CMK (cell line): Measurements from ENCODE around the gene COMMD10.
"Not testable (repeated sequence)": the region's sequence is repeated elsewhere in the genome, so short reads cannot be mapped to it uniquely, and the experiment has no call there.

Experiments
- DNase-seq: peaks from one replicate; pipeline ENCODE4 v3.0.0-alpha.2; 2010; ENCODE audit warnings: low read depth

The COMMD10 gene

GRCh38 chr5:116084871-116085715 lies at the start of gene COMMD10:
COMMD10 (plus strand) TSS chr5:116085025.
- DNase-seq = peak; percentile 56

GRCh38 chr5:116035123-116035522 lies 49.7 kb upstream of the COMMD10 start:
- DNase-seq = no peak

GRCh38 chr5:116037236-116037822 lies 47.5 kb upstream of the COMMD10 start:
- no peak for DNase-seq

GRCh38 chr5:116038817-116039216 lies 46.0 kb upstream of the COMMD10 start:
- DNase-seq = no peak

GRCh38 chr5:116042375-116042774 lies 42.5 kb upstream of the COMMD10 start:
- DNase-seq = no peak

- no peak for DNase-seq
Observed at GRCh38 chr5:116044073-116044472, 40.8 kb upstream of the COMMD10 start.

GRCh38 chr5:116045821-116046220 lies 39.0 kb upstream of the COMMD10 start:
- no peak for DNase-seq

GRCh38 chr5:116046261-116046660 lies 38.6 kb upstream of the COMMD10 start:
- no peak for DNase-seq

GRCh38 chr5:116046823-116047222 lies 38.0 kb upstream of the COMMD10 start:
- DNase-seq = no peak

GRCh38 chr5:116058346-116058936 lies 26.4 kb upstream of the COMMD10 start:
- no peak for DNase-seq

- DNase-seq = no peak
Observed at GRCh38 chr5:116062352-116062751, 22.5 kb upstream of the COMMD10 start.

GRCh38 chr5:116063950-116064349 lies 20.9 kb upstream of the COMMD10 start:
- DNase-seq = no peak

GRCh38 chr5:116068028-116068632 lies 16.7 kb upstream of the COMMD10 start:
- DNase-seq = no peak

- no peak for DNase-seq
Observed at GRCh38 chr5:116071211-116071610, 13.6 kb upstream of the COMMD10 start.

- no peak for DNase-seq
Observed at GRCh38 chr5:116075191-116075831, 9.5 kb upstream of the COMMD10 start.

- DNase-seq = no peak
Observed at GRCh38 chr5:116076496-116076895, 8.3 kb upstream of the COMMD10 start.

- no peak for DNase-seq
Observed at GRCh38 chr5:116078199-116078598, 6.6 kb upstream of the COMMD10 start.

- no peak for DNase-seq
Observed at GRCh38 chr5:116084287-116084691, 536 bp upstream of the COMMD10 start.

- not testable (repeated sequence) for DNase-seq
Observed at GRCh38 chr5:116086309-116086708, 1.5 kb downstream of the COMMD10 start.

- no peak for DNase-seq
Observed at GRCh38 chr5:116088062-116088461, 3.2 kb downstream of the COMMD10 start.

- DNase-seq = no peak
Observed at GRCh38 chr5:116090302-116090701, 5.5 kb downstream of the COMMD10 start.

- no peak for DNase-seq
Observed at GRCh38 chr5:116091416-116091815, 6.6 kb downstream of the COMMD10 start.
